Psoas muscle (tissue), 8 donors: Measurements from ENCODE around the gene CTRB2. TPM values are rescaled to one million over a fixed set of nuclear protein-coding genes. Genes with fewer than 3 reads are reported as not detected.

ENCODE experiments used
- ATAC-seq, 4 donors: fragments of 200-7000 bp; cut with Tn5 transposase; one replicate each; pipeline ENCODE4 v1.9.1; 2020; ENCODE audit warnings: moderate library complexity in 3 of 4, mild to moderate bottlenecking in 2 of 4
- DNase-seq, 2 donors: peaks; one replicate each; pipeline ENCODE4 v3.0.0-alpha.2; 2020
- H3K27ac ChIP-seq: fragments of 200-600 bp; one replicate; pipeline ENCODE4 v1.8.0; 2022
- H3K27me3 ChIP-seq, 3 donors: fragments of 200-600 bp in 1 of 3; one replicate each; pipeline versions ENCODE4 v1.6.1 to v1.8.0; 2013 to 2022; ENCODE audit warnings: low read length in 2 of 3, mild to moderate bottlenecking in 2 of 3, moderate library complexity in 1 of 3; ENCODE audit not compliant: insufficient read depth in 3 of 3
- H3K36me3 ChIP-seq, 2 donors: fragments of 200-600 bp in 1 of 2; one replicate each; pipeline versions ENCODE4 v1.6.1 to v1.8.0; 2013 to 2022; ENCODE audit warnings: low read depth in 1 of 2, mild to moderate bottlenecking in 1 of 2, moderate library complexity in 1 of 2; ENCODE audit not compliant: insufficient read depth in 1 of 2
- H3K4me1 ChIP-seq: fragments of 200-600 bp; one replicate; pipeline ENCODE4 v1.8.0; 2022
- H3K4me3 ChIP-seq: fragments of 200-600 bp; one replicate; pipeline ENCODE4 v1.8.0; 2022; ENCODE audit warnings: mild to moderate bottlenecking
- H3K9me3 ChIP-seq: fragments of 200-600 bp; one replicate; pipeline ENCODE4 v1.8.0; 2022
- CTCF ChIP-seq: fragments of 200-600 bp; IDR thresholded peaks from one replicate; pipeline ENCODE4 v1.8.0; 2022; ENCODE audit warnings: antibody characterized with exemption
- WGBS, 3 donors: extraction: QIAGEN DNeasy Blood & Tissue Kit; methylation state at CpG; one replicate each; pipeline versions ENCODE4 v1.1.6 to v1.1.7; 2013; 5-methylcytosine and 5-hydroxymethylcytosine counted together
- intact Hi-C, 2 donors: fragments of 100-400 bp; cut with DNase I; formaldehyde crosslinking; loops; one replicate each; pipeline versions ENCODE4 v1.11.0 to v1.14.2; 2022
- polyA plus RNA-seq, 3 donors: library from polyadenylated mRNA; stranded (reverse); fragments of 200-250 nt; gene quantifications; one replicate each; pipeline ENCODE4 v1.2.3, GENCODE V29; 2013
- total RNA-seq, 4 donors: library from RNA; stranded (reverse); fragmentation: NEBNext Ultra II Directional in 2 of 4; extraction: Animal tissue kit (Norgen Biotek cat#: 25700) in 2 of 4; gene quantifications; one replicate each; pipeline versions ENCODE4 v1.2.1 to v1.2.4, GENCODE V29; 2021 to 2023
- donor health status: healthy with polysubstance abuse.
- donor health status: DM: no; HTN: no; CAD: no; lungs with moderate emphysema.
- donor health status: Bipolar disorder and iron deficiency.
- donor health status: healthy.
- donor health status: DM: yes; HTN: yes; CAD: no.
- donor health status: DM: no; HTN: no; CAD: no.
- donor health status: DM: no; HTN: no; CAD: no.
- donor health status: DM: yes; HTN: yes; CAD: no.

CTRB2 gene
- total and polyA plus RNA-seq, 7 donors = 0.14 to 2.4 (median 1.1) TPM; not detected in 3

DNA sequence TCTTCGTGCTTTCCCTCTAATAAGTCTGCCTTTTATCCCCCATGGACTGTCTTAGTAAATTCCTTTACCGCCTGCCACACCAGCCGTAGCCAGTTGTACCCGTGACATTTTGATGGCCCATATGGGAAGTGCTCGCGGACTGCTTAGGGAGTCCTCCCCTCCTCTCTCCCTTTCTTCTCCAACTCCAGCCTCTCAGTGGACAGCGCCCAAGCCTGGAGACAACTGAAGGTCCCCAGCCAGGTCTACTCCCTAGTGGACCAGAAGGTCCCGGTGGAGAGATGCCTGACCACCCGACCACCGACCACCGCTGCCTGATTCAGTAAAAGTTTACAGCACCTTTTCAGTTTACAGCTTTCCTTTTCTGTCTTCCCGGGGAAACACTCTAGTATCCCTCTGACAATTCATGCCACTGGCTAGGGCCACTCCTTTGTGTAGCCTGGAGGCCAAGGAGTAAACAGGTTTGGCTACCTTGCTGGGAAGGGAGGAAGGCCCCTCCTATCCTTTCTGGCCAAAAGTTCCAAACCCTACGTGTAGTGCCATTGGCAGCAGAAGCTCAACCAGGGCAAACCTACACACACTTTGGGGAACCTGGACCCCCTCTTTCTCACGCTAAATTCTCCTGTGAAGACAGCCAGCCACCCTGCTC lies 18.0 kb downstream of the CTRB2 start:
- DNase-seq = no peak
- WGBS, 3 donors = 67 to 80% (median 70%) methylated on average over 14 of the region's 14 CpGs
- Histone ChIP-seq H3K27me3 (no peaks in the 10 kb centered on the region), H3K27ac (no peak overlapping the region), H3K4me3 (no peak overlapping the region), H3K9me3 (no peaks in the 10 kb centered on the region), H3K4me1 (no peaks in the 10 kb centered on the region), H3K36me3 (no peaks in the 10 kb centered on the region)
- intact Hi-C loops = no loop called here
- no peak for ATAC-seq
- no peak for TF ChIP-seq CTCF

GRCh38 chr16:75181630-75182029 lies 25.3 kb downstream of the CTRB2 start:
- H3K27ac ChIP-seq = no peak overlapping the region
- WGBS, 3 donors = 27 to 34% (median 31%) methylated on average over 3 of the region's 3 CpGs
- H3K4me1 ChIP-seq = no peaks in the 10 kb centered on the region
- intact Hi-C loops = no loop called here
- ATAC-seq (no peak), DNase-seq (no peak)
- H3K27me3 ChIP-seq = no peaks in the 10 kb centered on the region
- H3K9me3 ChIP-seq = peaks cover 6% of the 10 kb centered on the region
- no peak for TF ChIP-seq CTCF
- no peak overlapping the region for H3K4me3 ChIP-seq
- no peaks in the 10 kb centered on the region for H3K36me3 ChIP-seq

DNA sequence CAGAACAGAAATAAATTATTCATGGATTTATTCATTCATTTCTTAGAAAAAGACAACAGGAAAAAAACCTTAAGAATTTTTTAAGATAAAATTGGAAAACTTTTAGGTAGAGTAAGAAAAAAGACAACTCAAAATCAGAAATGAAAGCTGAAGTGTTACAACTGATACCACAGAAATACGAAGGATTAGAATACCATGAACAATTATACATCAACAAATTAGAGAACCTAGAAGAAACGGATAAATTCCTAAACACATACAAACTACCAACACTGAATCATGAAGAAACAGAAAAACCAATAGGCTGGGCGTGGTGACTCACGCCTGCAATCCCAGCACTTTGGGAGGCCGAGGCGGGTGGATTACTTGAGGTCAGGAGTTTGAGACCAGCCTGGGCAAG lies 27.8 kb downstream of the CTRB2 start:
- no peak for TF ChIP-seq CTCF
- Histone ChIP-seq H3K36me3 (no peaks in the 10 kb centered on the region), H3K4me1 (no peaks in the 10 kb centered on the region), H3K9me3 (peaks cover 8% of the 10 kb centered on the region), H3K27me3 (no peaks in the 10 kb centered on the region), H3K27ac (no peak overlapping the region), H3K4me3 (no peak overlapping the region)
- intact Hi-C loops = no loop called here
- ATAC-seq (no peak), DNase-seq (no peak)
- WGBS, 3 donors = 91 to 98% (median 93%) methylated on average over 6 of the region's 6 CpGs

GRCh38 chr16:75176926-75177325 lies 30.0 kb downstream of the CTRB2 start:
- DNase-seq = no peak
- H3K4me1 ChIP-seq = no peaks in the 10 kb centered on the region
- intact Hi-C loops = no loop called here
- no peak for ATAC-seq
- H3K4me3 ChIP-seq = no peak overlapping the region
- no peak overlapping the region for H3K27ac ChIP-seq
- H3K36me3 ChIP-seq = no peaks in the 10 kb centered on the region
- H3K9me3 ChIP-seq = peaks cover 26% of the 10 kb centered on the region
- 95 to 98% (median 96%) methylated on average over 2 of the region's 2 CpGs for WGBS, 3 donors
- no peaks in the 10 kb centered on the region for H3K27me3 ChIP-seq
- TF ChIP-seq CTCF = no peak

GRCh38 chr16:75175074-75175473 lies 31.9 kb downstream of the CTRB2 start:
- 95 to 100% (median 97%) methylated on average over 3 of the region's 3 CpGs for WGBS, 3 donors
- no peak for TF ChIP-seq CTCF
- no peak for DNase-seq
- peaks cover 4 to 9% of the 10 kb centered on the region in 2 donors for H3K36me3 ChIP-seq
- H3K4me1 ChIP-seq = no peaks in the 10 kb centered on the region
- H3K9me3 ChIP-seq = peaks cover 44% of the 10 kb centered on the region
- no peak for ATAC-seq
- intact Hi-C loops = no loop called here
- no peaks in the 10 kb centered on the region for H3K27me3 ChIP-seq
- no peak overlapping the region for H3K27ac ChIP-seq
- no peak overlapping the region for H3K4me3 ChIP-seq
